Breast epithelium (tissue), 3 donors: Measurements from ENCODE around the gene OSBPL2.

Experiments used
- CTCF ChIP-seq, 3 donors: fragments of 450-650 bp; IDR thresholded peaks; one replicate each; pipeline ENCODE4 v1.5.1; 2016 to 2017; ENCODE audit warnings: antibody characterized with exemption in 3 of 3, mild to moderate bottlenecking in 3 of 3, moderate library complexity in 3 of 3
- POLR2A ChIP-seq: fragments of 450-650 bp; IDR thresholded peaks from one replicate; pipeline ENCODE4 v1.6.1; 2016; ENCODE audit warnings: antibody characterized with exemption, mild to moderate bottlenecking, moderate library complexity
- POLR2AphosphoS5 ChIP-seq, 3 donors: sonication (generic); formaldehyde crosslinking; IDR thresholded peaks; one replicate each; pipeline ENCODE4 v1.6.1; 2017; ENCODE audit warnings: antibody characterized with exemption in 3 of 3

DNA sequence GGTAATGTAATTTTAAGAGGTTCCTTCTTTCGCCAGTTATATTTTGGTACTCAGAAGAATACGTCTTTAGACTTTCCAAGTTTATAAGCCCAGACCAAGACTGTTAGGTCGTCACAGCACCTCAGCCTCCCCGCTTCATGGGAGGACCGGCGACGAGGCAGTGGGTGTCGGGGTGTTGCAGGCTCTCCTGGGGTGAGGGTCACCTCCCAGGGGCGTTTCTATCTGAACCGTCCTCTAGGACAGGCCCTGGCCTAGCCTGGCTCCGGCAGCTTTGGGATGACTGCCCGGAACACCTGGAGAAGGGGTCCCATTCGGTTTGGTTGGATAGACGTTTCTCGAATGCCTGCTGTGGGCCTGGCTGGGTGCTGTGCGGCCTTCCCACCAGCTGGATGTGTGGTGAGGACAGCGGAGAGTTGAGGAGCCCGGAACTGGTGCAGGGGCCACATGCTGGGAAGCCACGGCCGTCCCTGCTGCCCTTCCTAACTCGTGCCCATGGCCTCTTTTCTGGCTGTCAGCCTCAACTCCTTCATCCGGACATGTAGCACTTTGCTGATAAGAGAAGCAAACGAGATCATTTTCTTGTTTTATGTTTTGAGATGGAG, 1.1 kb downstream of the OSBPL2 start:
- TF ChIP-seq CTCF (IDR thresholded peaks at IDR 0.05) (no peak), POLR2A (no peak), POLR2AphosphoS5 (IDR thresholded peaks at IDR 0.05) (no peak)
